Right lobe of liver (tissue), 6 donors: Measurements from ENCODE around the gene MYO1D. TPM values are rescaled to one million over a fixed set of nuclear protein-coding genes. Genes with fewer than 3 reads are reported as not detected.

ENCODE experiments used
- ATAC-seq, 4 donors: fragments of 200-7000 bp; cut with Tn5 transposase; one replicate each; pipeline ENCODE4 v1.9.1; 2020; ENCODE audit warnings: mild to moderate bottlenecking in 4 of 4, moderate library complexity in 4 of 4
- DNase-seq, 3 donors: peaks; one replicate each; pipeline ENCODE4 v3.0.0-alpha.2; 2020
- H3K27ac ChIP-seq, 3 donors: fragments of 200-600 bp; one replicate each; pipeline ENCODE4 v1.8.0; 2022
- H3K27me3 ChIP-seq, 2 donors: fragments of 200-600 bp; one replicate each; pipeline ENCODE4 v1.8.0; 2022
- H3K36me3 ChIP-seq, 4 donors: fragments of 200-600 bp; sonication (generic) in 1 of 4; one replicate each; pipeline versions ENCODE4 v1.5.1 to v1.8.0; 2017 to 2022; ENCODE audit warnings: control low read depth in 1 of 4
- H3K4me1 ChIP-seq, 4 donors: fragments of 200-600 bp; sonication (generic) in 1 of 4; one replicate each; pipeline versions ENCODE4 v1.5.1 to v1.8.0; 2017 to 2022; ENCODE audit warnings: control low read depth in 1 of 4
- H3K4me3 ChIP-seq, 3 donors: fragments of 200-600 bp; one replicate each; pipeline ENCODE4 v1.8.0; 2022
- H3K9me3 ChIP-seq, 4 donors: fragments of 200-600 bp; sonication (generic) in 1 of 4; one replicate each; pipeline versions ENCODE4 v1.5.1 to v1.8.0; 2017 to 2022; ENCODE audit warnings: control low read depth in 1 of 4
- CTCF ChIP-seq, 4 donors: fragments of 200-600 bp in 3 of 4; fragments of 450-650 bp in 1 of 4; IDR thresholded peaks; one replicate each; pipeline versions ENCODE4 v1.5.1 to v1.8.0; 2016 to 2022; ENCODE audit warnings: antibody characterized with exemption in 4 of 4, mild to moderate bottlenecking in 2 of 4
- POLR2A ChIP-seq: fragments of 450-650 bp; IDR thresholded peaks from one replicate; pipeline ENCODE4 v1.6.1; 2017; ENCODE audit warnings: antibody characterized with exemption, mild to moderate bottlenecking
- WGBS: methylation state at CpG from one replicate; pipeline ENCODE4 v1.1.6; 2018; ENCODE audit warnings: low coverage, low lambda C conversion rate; ENCODE audit not compliant: insufficient coverage; ENCODE audit errors: missing lambda C conversion rate; 5-methylcytosine and 5-hydroxymethylcytosine counted together
- intact Hi-C, 2 donors: fragments of 100-400 bp; cut with DNase I; formaldehyde crosslinking; loops; one replicate each; pipeline versions ENCODE4 v1.11.2 to v1.14.1; 2022
- total RNA-seq, 6 experiments: library from RNA; depleted of rRNA in 2 of 6; stranded (reverse); fragments of >200 nt in 2 of 6; fragmentation: NEBNext Ultra II Directional in 3 of 6; extraction: Animal tissue kit (Norgen Biotek cat#: 25700) in 3 of 6; gene quantifications; one replicate each; pipeline versions ENCODE4 v1.1.0 to v1.2.4, GENCODE V29; 2016 to 2023
- donor health status: DM: no; HTN: yes; CAD: no.
- donor health status: DM: no; HTN: no; CAD: no.
- donor health status: DM: no; HTN: no; CAD: no.
- donor health status: DM: no; HTN: yes; CAD: no.
- donor health status: DM: no; HTN: yes; CAD: no.

Gene MYO1D
- total RNA-seq, 6 experiments from 2014 or later = 17.6 to 25.7 (median 21.0) TPM

GRCh38 chr17:32602396-32602795 is 274.5 kb downstream of the MYO1D start:
- Histone ChIP-seq H3K4me1 (no peaks in the 10 kb centered on the region), H3K9me3 (no peaks in the 10 kb centered on the region), H3K36me3 (no peaks in the 10 kb centered on the region), H3K27me3 (no peaks in the 10 kb centered on the region), H3K4me3 (no peak overlapping the region), H3K27ac (no peak overlapping the region)
- DNase-seq = no peak
- TF ChIP-seq CTCF (IDR thresholded peaks at IDR 0.05) = no peak
- TF ChIP-seq POLR2A = no peak
- intact Hi-C loops = no loop called here
- WGBS = 85% methylated on average over 2 of the region's 2 CpGs
- ATAC-seq = no peak

- DNase-seq (no peak), ATAC-seq (no peak)
- TF ChIP-seq POLR2A = no peak
- TF ChIP-seq CTCF (IDR thresholded peaks at IDR 0.05) = no peak
- no peaks in the 10 kb centered on the region for H3K27me3 ChIP-seq
- no peaks in the 10 kb centered on the region for H3K36me3 ChIP-seq
- H3K27ac ChIP-seq = no peak overlapping the region
- no peaks in the 10 kb centered on the region for H3K9me3 ChIP-seq
- intact Hi-C loops = no loop called here
- 58% methylated on average over 2 of the region's 2 CpGs for WGBS
- H3K4me3 ChIP-seq = no peak overlapping the region
- H3K4me1 ChIP-seq = no peaks in the 10 kb centered on the region
These were observed 275.1 kb downstream of the MYO1D start for GRCh38 chr17:32601866-32602265.

GRCh38 chr17:32596628-32597027 is 280.3 kb downstream of the MYO1D start:
- H3K27ac ChIP-seq = no peak overlapping the region
- intact Hi-C loops = no loop called here
- 94% methylated on average over 2 of the region's 2 CpGs for WGBS
- no peaks in the 10 kb centered on the region for H3K9me3 ChIP-seq
- ATAC-seq (no peak), DNase-seq (no peak)
- H3K4me1 ChIP-seq = no peaks in the 10 kb centered on the region
- H3K4me3 ChIP-seq = no peak overlapping the region
- no peaks in the 10 kb centered on the region for H3K36me3 ChIP-seq
- no peak for TF ChIP-seq CTCF (IDR thresholded peaks at IDR 0.05)
- no peak for TF ChIP-seq POLR2A
- H3K27me3 ChIP-seq = no peaks in the 10 kb centered on the region

GRCh38 chr17:32596206-32596605 is 280.7 kb downstream of the MYO1D start:
- Histone ChIP-seq H3K4me3 (no peak overlapping the region), H3K27me3 (no peaks in the 10 kb centered on the region), H3K4me1 (no peaks in the 10 kb centered on the region), H3K9me3 (no peaks in the 10 kb centered on the region), H3K27ac (no peak overlapping the region), H3K36me3 (no peaks in the 10 kb centered on the region)
- intact Hi-C loops = no loop called here
- 93% methylated on average over 5 of the region's 8 CpGs for WGBS
- ATAC-seq = no peak
- TF ChIP-seq POLR2A (no peak), CTCF (IDR thresholded peaks at IDR 0.05) (no peak)
- no peak for DNase-seq

- no peaks in the 10 kb centered on the region for H3K36me3 ChIP-seq
- no peaks in the 10 kb centered on the region for H3K4me1 ChIP-seq
- ATAC-seq (no peak), DNase-seq (no peak)
- H3K9me3 ChIP-seq = no peaks in the 10 kb centered on the region
- no peak for TF ChIP-seq POLR2A
- no peak for TF ChIP-seq CTCF (IDR thresholded peaks at IDR 0.05)
- no peaks in the 10 kb centered on the region for H3K27me3 ChIP-seq
- H3K4me3 ChIP-seq = no peak overlapping the region
- intact Hi-C loops = no loop called here
- H3K27ac ChIP-seq = no peak overlapping the region
- 67% methylated on average over 1 of the region's 1 CpG for WGBS
These were observed 283.9 kb downstream of the MYO1D start for GRCh38 chr17:32593003-32593402.
